Panc1 (cell line): Measurements from ENCODE around the gene LRRC4.

Experiments used
- POLR2AphosphoS5 ChIP-seq: IDR thresholded peaks from 2 replicates; pipeline ENCODE4 v1.6.1; 2012; ENCODE audit warnings: mild to moderate bottlenecking, low read depth, low read length, moderate library complexity
- SIN3A ChIP-seq: IDR thresholded peaks from 2 replicates; pipeline ENCODE4 v1.6.1; 2012; ENCODE audit warnings: low read depth, mild to moderate bottlenecking, low read length, moderate library complexity, borderline replicate concordance; ENCODE audit not compliant: insufficient read depth
- TCF7L2 ChIP-seq: IDR thresholded peaks from 2 replicates; pipeline ENCODE4 v1.6.1; 2011; ENCODE audit warnings: mild to moderate bottlenecking, low read depth, low read length, inconsistent platforms
- TF ChIP-seq, protein P1 (sequence below): fragments of 450-650 bp; IDR thresholded peaks from 2 replicates; pipeline ENCODE4 v1.5.1; 2017; ENCODE audit warnings: mild to moderate bottlenecking
- TF ChIP-seq, protein P2 (sequence below), 2 experiments: IDR thresholded peaks; 2 replicates each; pipeline ENCODE4 v1.6.1; 2011 to 2012; ENCODE audit warnings: low read depth in 2 of 2, control low read depth in 1 of 2, low read length in 1 of 2, mild to moderate bottlenecking in 1 of 2, moderate library complexity in 1 of 2; ENCODE audit not compliant: insufficient read depth in 1 of 2

GRCh38 chr7:127981965-127982364 is 49.3 kb downstream of the LRRC4 start:
- TF ChIP-seq, protein P1, sequence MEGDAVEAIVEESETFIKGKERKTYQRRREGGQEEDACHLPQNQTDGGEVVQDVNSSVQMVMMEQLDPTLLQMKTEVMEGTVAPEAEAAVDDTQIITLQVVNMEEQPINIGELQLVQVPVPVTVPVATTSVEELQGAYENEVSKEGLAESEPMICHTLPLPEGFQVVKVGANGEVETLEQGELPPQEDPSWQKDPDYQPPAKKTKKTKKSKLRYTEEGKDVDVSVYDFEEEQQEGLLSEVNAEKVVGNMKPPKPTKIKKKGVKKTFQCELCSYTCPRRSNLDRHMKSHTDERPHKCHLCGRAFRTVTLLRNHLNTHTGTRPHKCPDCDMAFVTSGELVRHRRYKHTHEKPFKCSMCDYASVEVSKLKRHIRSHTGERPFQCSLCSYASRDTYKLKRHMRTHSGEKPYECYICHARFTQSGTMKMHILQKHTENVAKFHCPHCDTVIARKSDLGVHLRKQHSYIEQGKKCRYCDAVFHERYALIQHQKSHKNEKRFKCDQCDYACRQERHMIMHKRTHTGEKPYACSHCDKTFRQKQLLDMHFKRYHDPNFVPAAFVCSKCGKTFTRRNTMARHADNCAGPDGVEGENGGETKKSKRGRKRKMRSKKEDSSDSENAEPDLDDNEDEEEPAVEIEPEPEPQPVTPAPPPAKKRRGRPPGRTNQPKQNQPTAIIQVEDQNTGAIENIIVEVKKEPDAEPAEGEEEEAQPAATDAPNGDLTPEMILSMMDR, result no peak
- TF ChIP-seq POLR2AphosphoS5 (no peak), SIN3A (no peak), TCF7L2 (no peak)
- TF ChIP-seq, protein P2, sequence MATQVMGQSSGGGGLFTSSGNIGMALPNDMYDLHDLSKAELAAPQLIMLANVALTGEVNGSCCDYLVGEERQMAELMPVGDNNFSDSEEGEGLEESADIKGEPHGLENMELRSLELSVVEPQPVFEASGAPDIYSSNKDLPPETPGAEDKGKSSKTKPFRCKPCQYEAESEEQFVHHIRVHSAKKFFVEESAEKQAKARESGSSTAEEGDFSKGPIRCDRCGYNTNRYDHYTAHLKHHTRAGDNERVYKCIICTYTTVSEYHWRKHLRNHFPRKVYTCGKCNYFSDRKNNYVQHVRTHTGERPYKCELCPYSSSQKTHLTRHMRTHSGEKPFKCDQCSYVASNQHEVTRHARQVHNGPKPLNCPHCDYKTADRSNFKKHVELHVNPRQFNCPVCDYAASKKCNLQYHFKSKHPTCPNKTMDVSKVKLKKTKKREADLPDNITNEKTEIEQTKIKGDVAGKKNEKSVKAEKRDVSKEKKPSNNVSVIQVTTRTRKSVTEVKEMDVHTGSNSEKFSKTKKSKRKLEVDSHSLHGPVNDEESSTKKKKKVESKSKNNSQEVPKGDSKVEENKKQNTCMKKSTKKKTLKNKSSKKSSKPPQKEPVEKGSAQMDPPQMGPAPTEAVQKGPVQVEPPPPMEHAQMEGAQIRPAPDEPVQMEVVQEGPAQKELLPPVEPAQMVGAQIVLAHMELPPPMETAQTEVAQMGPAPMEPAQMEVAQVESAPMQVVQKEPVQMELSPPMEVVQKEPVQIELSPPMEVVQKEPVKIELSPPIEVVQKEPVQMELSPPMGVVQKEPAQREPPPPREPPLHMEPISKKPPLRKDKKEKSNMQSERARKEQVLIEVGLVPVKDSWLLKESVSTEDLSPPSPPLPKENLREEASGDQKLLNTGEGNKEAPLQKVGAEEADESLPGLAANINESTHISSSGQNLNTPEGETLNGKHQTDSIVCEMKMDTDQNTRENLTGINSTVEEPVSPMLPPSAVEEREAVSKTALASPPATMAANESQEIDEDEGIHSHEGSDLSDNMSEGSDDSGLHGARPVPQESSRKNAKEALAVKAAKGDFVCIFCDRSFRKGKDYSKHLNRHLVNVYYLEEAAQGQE (IDR thresholded peaks at IDR 0.05; ENCODE audit: insufficient read depth in 1 of 2, low read depth in 2 of 2, low read length in 1 of 2), result no peak
